ENCODE data around the gene RPL18. TPM values are rescaled to one million over a fixed set of nuclear protein-coding genes. Genes with fewer than 3 reads are reported as not detected.

RPL18 gene
- total and polyA plus RNA-seq, 2 experiments from 2014 or later = 1,898 to 2,011 TPM

GRCh38 chr19:48663667-48664066 is 44.7 kb upstream of the RPL18 start (continued):
- TF ChIP-seq REST (IDR thresholded peaks at IDR 0.05; ENCODE audit: unreplicated experiment) = no peak
- no peak for TF ChIP-seq EZH2 (IDR thresholded peaks at IDR 0.05; ENCODE audit: low read depth, unreplicated experiment)
- no peak for TF ChIP-seq CREB1 (CRISPR knock-in tag; IDR thresholded peaks at IDR 0.05; ENCODE audit: low read depth)

DNA sequence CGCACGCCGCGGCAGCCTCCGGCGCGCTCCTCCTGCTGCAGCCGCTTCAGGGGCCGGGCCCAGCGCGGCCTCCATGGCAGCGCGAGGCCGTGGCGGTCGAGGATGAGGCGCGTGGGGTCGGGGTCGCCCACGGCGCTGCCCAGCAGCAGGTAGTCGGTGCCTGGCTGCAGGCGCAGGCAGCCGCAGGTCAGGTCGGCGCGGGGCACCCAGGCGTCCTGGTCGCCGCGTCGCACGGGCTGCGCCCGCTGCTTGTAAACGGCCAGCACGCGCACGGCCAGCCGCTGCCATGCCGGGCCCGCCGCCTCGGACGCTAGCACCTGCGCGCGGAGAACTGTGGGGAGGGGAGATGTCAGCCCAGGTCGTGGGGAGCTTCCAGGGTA is 42.7 kb upstream of the RPL18 start:
- no peak overlapping the region for H3K4me2 ChIP-seq
- ATAC-seq = no peak
- Mint-ChIP-seq H3K27me3 (ENCODE audit: insufficient read depth, low read depth, poor library complexity) (peaks cover 9% of the 10 kb centered on the region), H3K4me1 (peaks cover 4% of the 10 kb centered on the region), H3K36me3 (ENCODE audit: low read depth) (peaks cover 4% of the 10 kb centered on the region; the same call in 1 of the 3 replicates), H3K9me3 (peaks cover 8% of the 10 kb centered on the region), H3K27ac (no peak overlapping the region), H3K4me3 (no peak overlapping the region)
- H3K36me3 ChIP-seq (ENCODE audit: insufficient read depth) = no peaks in the 10 kb centered on the region
- H3K27ac ChIP-seq (ENCODE audit: low read depth) = no peak overlapping the region
- H4K20me1 ChIP-seq (replicated peaks; ENCODE audit: insufficient read depth) = no peaks in the 10 kb centered on the region
- TF ChIP-seq POLR2AphosphoS5 (IDR thresholded peaks at IDR 0.05; ENCODE audit: low read depth) (no peak), EZH2 (IDR thresholded peaks at IDR 0.05; ENCODE audit: low read depth, unreplicated experiment) (no peak), ZNF331 (CRISPR knock-in tag; IDR thresholded peaks at IDR 0.05; ENCODE audit: low read depth) (no peak), STAT1 (IDR thresholded peaks at IDR 0.05; ENCODE audit: unreplicated experiment) (no peak), NANOG (IDR thresholded peaks at IDR 0.05; ENCODE audit: borderline replicate concordance) (no peak), ZNF114 (CRISPR knock-in tag; IDR thresholded peaks at IDR 0.05) (no peak), EZH2phosphoT487 (IDR thresholded peaks at IDR 0.05; ENCODE audit: unreplicated experiment) (no peak), JUNB (IDR thresholded peaks at IDR 0.05; ENCODE audit: unreplicated experiment) (no peak)
- no peak overlapping the region; the same call in 1 of the 2 replicates for H2AFZ ChIP-seq
- no peaks in the 10 kb centered on the region for H3K27me3 ChIP-seq (ENCODE audit: insufficient read depth)
- no peaks in the 10 kb centered on the region for H3K4me1 ChIP-seq (ENCODE audit: insufficient read depth)
- no peaks in the 10 kb centered on the region for H3K9me2 ChIP-seq (ENCODE audit: insufficient read depth)
- H3K79me2 ChIP-seq (replicated peaks; ENCODE audit: insufficient read depth) = no peaks in the 10 kb centered on the region
- H3F3A ChIP-seq (replicated peaks; ENCODE audit: low read depth) = no peaks in the 10 kb centered on the region
- no peak overlapping the region for H3K4me3 ChIP-seq
- DNase-seq (ENCODE audit: low spot score) = no peak
